ENCODE measurements around the gene SLC39A12.

DNA sequence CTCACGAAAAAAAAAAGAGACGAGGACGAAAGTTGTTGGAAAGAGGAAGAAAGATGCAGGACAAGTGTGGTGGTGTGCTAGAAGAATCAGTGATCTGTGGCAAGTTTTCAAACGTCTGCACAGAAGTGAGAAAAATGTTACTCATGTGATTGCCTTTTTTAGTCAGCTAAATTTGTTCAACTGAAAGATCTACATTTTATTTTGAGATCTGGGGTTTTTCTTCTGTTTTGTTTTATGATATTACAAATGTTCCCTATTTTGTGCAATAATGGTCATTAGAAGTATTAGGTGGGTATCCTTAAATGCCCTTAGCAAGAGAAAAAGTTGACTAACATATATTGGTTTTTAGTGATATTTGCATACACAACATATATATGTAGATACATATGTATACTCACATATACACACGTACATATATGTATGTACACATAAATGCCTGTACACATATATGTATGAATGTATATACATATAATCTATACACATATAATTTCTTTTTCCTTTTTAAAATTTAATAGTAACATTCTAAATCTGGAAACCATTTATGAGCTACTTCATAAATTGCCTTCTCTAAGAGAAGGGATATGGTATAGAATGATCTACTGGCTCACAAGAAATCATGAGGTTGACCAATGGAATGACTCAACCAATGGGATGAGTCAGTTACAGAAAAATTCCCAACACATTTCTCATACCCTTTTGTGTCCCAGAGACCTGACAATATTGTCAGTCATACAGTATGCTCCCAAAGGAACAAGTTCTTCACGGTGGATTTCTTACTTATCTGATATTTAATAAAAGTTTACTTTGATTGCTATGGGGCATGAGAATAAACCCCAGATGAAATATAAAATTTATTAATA is 38.4 kb downstream of the SLC39A12 start:
- TF ChIP-seq RFX5 (IDR thresholded peaks at IDR 0.05; ENCODE audit: borderline replicate concordance, low read depth, low read length), result no peak
- TF ChIP-seq, protein P1, sequence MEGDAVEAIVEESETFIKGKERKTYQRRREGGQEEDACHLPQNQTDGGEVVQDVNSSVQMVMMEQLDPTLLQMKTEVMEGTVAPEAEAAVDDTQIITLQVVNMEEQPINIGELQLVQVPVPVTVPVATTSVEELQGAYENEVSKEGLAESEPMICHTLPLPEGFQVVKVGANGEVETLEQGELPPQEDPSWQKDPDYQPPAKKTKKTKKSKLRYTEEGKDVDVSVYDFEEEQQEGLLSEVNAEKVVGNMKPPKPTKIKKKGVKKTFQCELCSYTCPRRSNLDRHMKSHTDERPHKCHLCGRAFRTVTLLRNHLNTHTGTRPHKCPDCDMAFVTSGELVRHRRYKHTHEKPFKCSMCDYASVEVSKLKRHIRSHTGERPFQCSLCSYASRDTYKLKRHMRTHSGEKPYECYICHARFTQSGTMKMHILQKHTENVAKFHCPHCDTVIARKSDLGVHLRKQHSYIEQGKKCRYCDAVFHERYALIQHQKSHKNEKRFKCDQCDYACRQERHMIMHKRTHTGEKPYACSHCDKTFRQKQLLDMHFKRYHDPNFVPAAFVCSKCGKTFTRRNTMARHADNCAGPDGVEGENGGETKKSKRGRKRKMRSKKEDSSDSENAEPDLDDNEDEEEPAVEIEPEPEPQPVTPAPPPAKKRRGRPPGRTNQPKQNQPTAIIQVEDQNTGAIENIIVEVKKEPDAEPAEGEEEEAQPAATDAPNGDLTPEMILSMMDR (IDR thresholded peaks at IDR 0.05; ENCODE audit: control extremely low read depth in 1 of 3, insufficient read depth in 1 of 3, low read depth in 1 of 3, low read length in 3 of 3), result no peak
- no peak for TF ChIP-seq POLR2A (IDR thresholded peaks at IDR 0.05; ENCODE audit: control extremely low read depth in 1 of 2, low read depth in 2 of 2, low read length in 2 of 2)
- TF ChIP-seq GTF2F1 (IDR thresholded peaks at IDR 0.05; ENCODE audit: borderline replicate concordance, low read depth, low read length), result no peak
- TF ChIP-seq RNF2 (IDR thresholded peaks at IDR 0.05; ENCODE audit: borderline replicate concordance, low read depth, low read length, missing control alignments, poor library complexity, severe bottlenecking), result no peak
- TF ChIP-seq KDM4A (IDR thresholded peaks at IDR 0.05; ENCODE audit: low read depth, low read length, severe bottlenecking), result no peak
- TF ChIP-seq, protein P2, sequence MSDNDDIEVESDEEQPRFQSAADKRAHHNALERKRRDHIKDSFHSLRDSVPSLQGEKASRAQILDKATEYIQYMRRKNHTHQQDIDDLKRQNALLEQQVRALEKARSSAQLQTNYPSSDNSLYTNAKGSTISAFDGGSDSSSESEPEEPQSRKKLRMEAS (IDR thresholded peaks at IDR 0.05), result no peak
- no peak for TF ChIP-seq JUND (IDR thresholded peaks at IDR 0.05; ENCODE audit: low read length)
- no peak for TF ChIP-seq FOSL1 (IDR thresholded peaks at IDR 0.05; ENCODE audit: insufficient read depth, low read depth, low read length)
- no peak for TF ChIP-seq ZNF274 (IDR thresholded peaks at IDR 0.05; ENCODE audit: borderline replicate concordance, extremely low read depth, low read length)
- no peak for TF ChIP-seq CBX5 (IDR thresholded peaks at IDR 0.05; ENCODE audit: low read depth, low read length)
- TF ChIP-seq, protein P3, sequence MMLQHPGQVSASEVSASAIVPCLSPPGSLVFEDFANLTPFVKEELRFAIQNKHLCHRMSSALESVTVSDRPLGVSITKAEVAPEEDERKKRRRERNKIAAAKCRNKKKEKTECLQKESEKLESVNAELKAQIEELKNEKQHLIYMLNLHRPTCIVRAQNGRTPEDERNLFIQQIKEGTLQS (IDR thresholded peaks at IDR 0.05; ENCODE audit: insufficient read depth, low read depth, low read length), result no peak
